PC-9 (cell line): Measurements from ENCODE around the gene IGF2BP2.

Source experiments
- EZH2 ChIP-seq: fragments of 200-600 bp; sonication (generic); IDR thresholded peaks from 2 replicates; pipeline ENCODE4 v1.8.0; 2017; ENCODE audit warnings: antibody characterized with exemption, low read depth
- TF ChIP-seq, protein P1 (sequence below): fragments of 200-600 bp; sonication (generic); conservative IDR thresholded peaks from 2 replicates; pipeline ENCODE4 v1.6.1; 2017; ENCODE audit warnings: mixed run types, antibody characterized with exemption, mild to moderate bottlenecking, moderate library complexity

DNA sequence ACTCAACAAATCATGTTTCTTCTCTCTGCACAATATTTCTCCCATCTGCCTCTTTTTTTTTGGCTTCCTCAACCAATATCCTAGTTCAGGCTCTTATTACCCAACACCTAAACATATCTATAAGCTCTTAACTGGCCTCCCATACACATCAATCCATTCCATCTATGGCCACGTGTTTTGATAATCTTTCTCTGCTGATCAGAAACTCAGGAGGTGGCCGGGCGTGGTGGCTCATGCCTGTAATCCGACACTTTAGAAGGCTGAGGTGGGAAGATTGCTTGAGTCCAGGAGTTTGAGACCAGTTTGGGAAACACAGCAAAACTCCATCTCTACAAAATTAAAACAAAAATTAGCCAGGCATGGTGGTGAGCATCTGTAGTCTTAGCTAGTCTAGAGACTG lies 68.4 kb downstream of the IGF2BP2 start:
- TF ChIP-seq, protein P1, sequence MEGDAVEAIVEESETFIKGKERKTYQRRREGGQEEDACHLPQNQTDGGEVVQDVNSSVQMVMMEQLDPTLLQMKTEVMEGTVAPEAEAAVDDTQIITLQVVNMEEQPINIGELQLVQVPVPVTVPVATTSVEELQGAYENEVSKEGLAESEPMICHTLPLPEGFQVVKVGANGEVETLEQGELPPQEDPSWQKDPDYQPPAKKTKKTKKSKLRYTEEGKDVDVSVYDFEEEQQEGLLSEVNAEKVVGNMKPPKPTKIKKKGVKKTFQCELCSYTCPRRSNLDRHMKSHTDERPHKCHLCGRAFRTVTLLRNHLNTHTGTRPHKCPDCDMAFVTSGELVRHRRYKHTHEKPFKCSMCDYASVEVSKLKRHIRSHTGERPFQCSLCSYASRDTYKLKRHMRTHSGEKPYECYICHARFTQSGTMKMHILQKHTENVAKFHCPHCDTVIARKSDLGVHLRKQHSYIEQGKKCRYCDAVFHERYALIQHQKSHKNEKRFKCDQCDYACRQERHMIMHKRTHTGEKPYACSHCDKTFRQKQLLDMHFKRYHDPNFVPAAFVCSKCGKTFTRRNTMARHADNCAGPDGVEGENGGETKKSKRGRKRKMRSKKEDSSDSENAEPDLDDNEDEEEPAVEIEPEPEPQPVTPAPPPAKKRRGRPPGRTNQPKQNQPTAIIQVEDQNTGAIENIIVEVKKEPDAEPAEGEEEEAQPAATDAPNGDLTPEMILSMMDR: no peak
- no peak for TF ChIP-seq EZH2
